ENCODE measurements around the gene PRR30. TPM values are rescaled to one million over a fixed set of nuclear protein-coding genes. Genes with fewer than 3 reads are reported as not detected.

The PRR30 gene
- polyA plus RNA-seq, 1 donor = not detected

GRCh38 chr2:27095745-27096651 is 43.2 kb downstream of the PRR30 start:
- DNase-seq = peak; percentile 74

DNA sequence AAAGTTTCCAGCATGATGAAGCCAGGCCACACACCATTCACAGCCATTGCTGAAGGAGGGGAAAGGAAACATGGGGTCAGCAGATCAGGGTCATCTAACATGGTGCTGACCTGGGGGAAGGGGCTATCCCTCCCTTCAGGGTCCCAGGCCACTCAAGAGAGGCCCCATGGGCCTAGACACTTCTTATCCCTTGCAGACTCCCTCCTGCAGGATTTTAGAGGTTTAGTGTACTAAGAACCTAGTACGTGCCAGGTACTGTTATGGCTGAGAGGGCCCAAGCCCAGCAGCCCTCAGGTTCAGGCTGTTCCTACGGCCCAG is 43.8 kb downstream of the PRR30 start:
- DNase-seq = no peak

DNA sequence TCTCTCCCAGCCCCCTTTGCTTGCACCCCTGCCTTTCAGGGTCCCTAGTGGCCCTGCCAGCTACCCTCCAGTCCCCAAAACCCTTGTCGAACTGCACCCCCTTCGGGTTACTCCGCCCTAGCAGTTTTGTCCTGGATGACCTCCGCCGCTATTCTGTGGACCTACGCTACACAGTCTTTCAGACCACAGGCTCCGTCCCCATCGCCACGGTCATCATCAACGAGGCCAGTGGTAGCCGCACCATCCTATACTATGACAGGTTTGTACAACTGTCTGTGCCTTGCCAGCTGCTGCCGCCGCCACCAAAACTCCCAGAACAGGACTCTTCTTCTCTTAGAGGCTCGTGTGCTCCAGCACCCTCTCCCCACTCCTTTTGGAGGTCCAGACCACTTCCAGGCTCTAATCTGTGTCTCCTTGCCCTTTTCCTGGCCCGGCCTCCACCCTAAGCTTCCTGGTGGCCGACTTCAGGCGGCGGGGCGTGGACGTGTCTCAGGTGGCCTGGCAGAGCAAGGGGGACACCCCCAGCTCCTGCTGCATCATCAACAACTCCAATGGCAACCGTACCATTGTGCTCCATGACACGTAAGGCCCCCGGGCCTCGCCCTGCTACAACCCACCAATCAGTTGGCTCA is 44.7 kb downstream of the PRR30 start:
- DNase-seq = no peak

DNA sequence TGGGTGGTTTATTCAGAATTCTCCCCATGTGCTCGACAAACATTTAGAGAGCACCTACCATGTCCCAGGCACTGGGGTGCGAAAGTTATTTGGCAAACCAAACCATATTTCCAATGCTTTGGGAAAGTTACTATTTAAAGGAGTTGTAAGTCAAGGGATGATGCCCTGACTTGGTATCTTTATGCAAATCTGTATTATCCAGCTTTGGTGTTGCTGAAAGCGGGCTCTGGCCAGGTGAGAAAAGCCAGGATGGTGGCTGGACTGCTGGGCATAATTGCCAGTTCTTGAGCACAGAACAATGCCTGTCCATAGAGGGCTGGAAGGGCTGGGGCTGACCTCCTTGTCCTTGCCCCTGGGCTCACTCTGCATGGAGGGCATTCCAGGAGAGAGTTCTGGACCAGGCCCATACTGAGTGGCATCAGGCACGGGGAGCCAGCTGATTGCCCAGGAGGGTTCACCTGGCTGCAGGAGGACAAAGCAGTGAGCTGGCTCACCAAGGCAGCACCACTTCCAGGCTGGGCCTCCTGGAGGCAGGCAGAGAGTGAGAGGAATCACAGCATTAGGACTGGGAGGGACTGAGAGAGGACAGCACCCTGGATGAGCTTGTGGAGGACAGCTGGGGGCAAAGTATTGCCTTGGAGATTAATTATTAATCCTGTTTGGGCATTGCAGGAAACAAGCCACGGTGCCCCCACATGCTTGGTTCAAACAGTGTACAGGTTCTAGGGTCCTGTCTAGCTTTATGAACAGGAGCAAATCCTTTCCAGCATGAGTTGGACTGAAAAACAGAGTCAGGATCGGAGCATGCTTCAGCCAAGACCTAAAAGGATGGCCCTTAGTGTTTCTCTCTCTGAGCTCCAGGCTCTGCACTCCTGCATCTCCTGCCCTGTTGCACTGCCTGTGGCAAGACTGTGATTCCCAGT is 45.5 kb downstream of the PRR30 start:
- DNase-seq = no peak

DNA sequence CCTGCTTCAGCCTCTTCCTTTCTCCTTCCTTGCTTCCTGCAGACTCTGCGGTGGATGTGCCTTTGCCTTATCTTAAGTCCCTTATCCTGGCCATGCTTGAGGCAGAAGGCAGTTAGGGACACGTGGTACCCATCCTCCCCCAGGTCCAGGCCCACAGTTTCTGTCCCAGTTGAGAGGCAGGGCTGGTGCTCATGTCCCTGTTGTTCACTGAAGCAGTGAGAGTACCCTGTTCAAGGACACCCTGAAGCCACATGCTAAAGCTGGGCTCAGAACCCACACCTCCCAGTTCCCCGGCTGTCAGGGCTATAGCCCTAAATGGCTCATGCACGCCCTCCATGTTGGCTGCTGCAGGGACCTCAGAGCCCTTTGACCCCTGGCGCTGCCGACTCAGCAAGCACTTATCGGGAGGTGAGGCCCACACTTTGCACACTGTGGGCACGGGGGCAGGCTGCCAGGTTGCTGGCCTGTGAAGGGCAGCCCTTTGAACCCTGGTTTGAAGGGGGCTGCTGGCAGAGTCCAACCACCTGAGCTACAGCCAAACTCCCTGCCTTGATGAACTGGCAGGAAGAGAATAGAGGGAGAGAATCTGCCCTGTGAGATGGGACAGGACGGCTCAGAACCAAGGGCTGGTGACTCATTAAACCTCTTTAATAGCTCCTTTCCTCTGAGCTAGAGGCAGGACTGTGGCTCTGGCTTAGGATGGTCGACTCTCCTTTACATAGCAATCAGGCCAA is 46.3 kb downstream of the PRR30 start:
- DNase-seq = no peak

GRCh38 chr2:27091746-27092695 is 47.2 kb downstream of the PRR30 start:
- DNase-seq = no peak

- no peak for DNase-seq
These were observed 49.9 kb downstream of the PRR30 start for GRCh38 chr2:27089111-27089954.

- DNase-seq = no peak
These were observed 50.6 kb downstream of the PRR30 start for GRCh38 chr2:27088634-27089033.

GRCh38 chr2:27087823-27088410 is 51.3 kb downstream of the PRR30 start:
- DNase-seq = no peak

Other genes with a start within 250 kb of the PRR30 start
- 41.2 TPM for gene MAPRE3, start 168.8 kb downstream of the PRR30 start, polyA plus RNA-seq (ENCODE audit: insufficient read length)
- 57.7 TPM for gene TMEM214, start 106.4 kb downstream of the PRR30 start, polyA plus RNA-seq (ENCODE audit: insufficient read length)
- 18.8 TPM for gene AGBL5, start 87.7 kb downstream of the PRR30 start, polyA plus RNA-seq (ENCODE audit: insufficient read length)
- gene OST4, start 67.8 kb downstream of the PRR30 start, polyA plus RNA-seq (ENCODE audit: insufficient read length) = 202 TPM
- 66.7 TPM for gene EMILIN1, start 60.8 kb downstream of the PRR30 start, polyA plus RNA-seq (ENCODE audit: insufficient read length)
- 1.5 TPM for gene KHK, start 52.6 kb downstream of the PRR30 start, polyA plus RNA-seq (ENCODE audit: insufficient read length)
- 0.75 TPM for gene CGREF1, start 20.3 kb downstream of the PRR30 start, polyA plus RNA-seq (ENCODE audit: insufficient read length)
- gene ABHD1, start 15.6 kb downstream of the PRR30 start, polyA plus RNA-seq (ENCODE audit: insufficient read length) = 0.18 TPM
- gene PREB, start 4.8 kb downstream of the PRR30 start, polyA plus RNA-seq (ENCODE audit: insufficient read length) = 35.1 TPM
- gene TCF23, start 9.6 kb upstream of the PRR30 start, polyA plus RNA-seq (ENCODE audit: insufficient read length) = 0.17 TPM
- 83.7 TPM for gene ATRAID, start 72.6 kb upstream of the PRR30 start, polyA plus RNA-seq (ENCODE audit: insufficient read length)
- gene SLC5A6, start 72.9 kb upstream of the PRR30 start, polyA plus RNA-seq (ENCODE audit: insufficient read length) = 18.6 TPM
- gene CAD, start 78.0 kb upstream of the PRR30 start, polyA plus RNA-seq (ENCODE audit: insufficient read length) = 28.0 TPM
- 2.8 TPM for gene SLC30A3, start 123.6 kb upstream of the PRR30 start, polyA plus RNA-seq (ENCODE audit: insufficient read length)
- 0.34 TPM for gene DNAJC5G, start 136.0 kb upstream of the PRR30 start, polyA plus RNA-seq (ENCODE audit: insufficient read length)
- gene TRIM54, start 143.0 kb upstream of the PRR30 start, polyA plus RNA-seq (ENCODE audit: insufficient read length) = 128 TPM
- gene UCN, start 169.0 kb upstream of the PRR30 start, polyA plus RNA-seq (ENCODE audit: insufficient read length) = 2.5 TPM
- gene MPV17, start 183.7 kb upstream of the PRR30 start, polyA plus RNA-seq (ENCODE audit: insufficient read length) = 46.8 TPM
- 32.5 TPM for gene GTF3C2, start 217.4 kb upstream of the PRR30 start, polyA plus RNA-seq (ENCODE audit: insufficient read length)
- 34.4 TPM for gene EIF2B4, start 230.9 kb upstream of the PRR30 start, polyA plus RNA-seq (ENCODE audit: insufficient read length)
- gene SNX17, start 231.2 kb upstream of the PRR30 start, polyA plus RNA-seq (ENCODE audit: insufficient read length) = 75.0 TPM
- gene ZNF513, start 241.3 kb upstream of the PRR30 start, polyA plus RNA-seq (ENCODE audit: insufficient read length) = 15.4 TPM